HG02623 (cell line): ENCODE measurements around the gene SDR39U1.

ENCODE experiments used
- ATAC-seq: cut with Tn5 transposase; IDR thresholded peaks from one replicate; pipeline ENCODE4 v1.9.1; 2021; ENCODE audit warnings: moderate library complexity; ENCODE audit not compliant: unreplicated experiment

The SDR39U1 gene

GRCh38 chr14:24430143-24430681 is 12.4 kb downstream of the SDR39U1 start:
- peak; percentile 47 for ATAC-seq

- peak; percentile 85 for ATAC-seq
Measured at GRCh38 chr14:24429395-24430142, 13.0 kb downstream of the SDR39U1 start, which contains the start of the genes CBLN3 and KHNYN. TSS of gene CBLN3 (minus strand) at chr14:24429668. CDS start at chr14:24429054, 614 bp downstream. TSS of gene KHNYN (plus strand) at chr14:24429954. CDS start at chr14:24430731, 777 bp downstream.

GRCh38 chr14:24428628-24429394 is 13.8 kb downstream of the SDR39U1 start:
- ATAC-seq, result no peak

- ATAC-seq, result no peak
Measured at GRCh38 chr14:24427537-24428508, 14.8 kb downstream of the SDR39U1 start.

GRCh38 chr14:24426912-24427536 is 15.6 kb downstream of the SDR39U1 start:
- no peak for ATAC-seq

GRCh38 chr14:24426150-24426911 is 16.2 kb downstream of the SDR39U1 start:
- no peak for ATAC-seq

- ATAC-seq, result no peak
Measured at GRCh38 chr14:24425704-24426103, 16.9 kb downstream of the SDR39U1 start.

- no peak for ATAC-seq
Measured at GRCh38 chr14:24422694-24423601, 19.6 kb downstream of the SDR39U1 start.

GRCh38 chr14:24422261-24422660 is 20.3 kb downstream of the SDR39U1 start:
- ATAC-seq, result no peak

GRCh38 chr14:24418492-24418873 is 24.1 kb downstream of the SDR39U1 start:
- ATAC-seq, result no peak

GRCh38 chr14:24417832-24418491 is 24.6 kb downstream of the SDR39U1 start:
- no peak for ATAC-seq

- ATAC-seq, result no peak
Measured at GRCh38 chr14:24416932-24417619, 25.5 kb downstream of the SDR39U1 start.

- ATAC-seq, result no peak
Measured at GRCh38 chr14:24416254-24416931, 26.2 kb downstream of the SDR39U1 start.

GRCh38 chr14:24415421-24416253 is 26.9 kb downstream of the SDR39U1 start:
- no peak for ATAC-seq

GRCh38 chr14:24414732-24415420 is 27.7 kb downstream of the SDR39U1 start:
- no peak for ATAC-seq
